CD4-positive, alpha-beta T cell treated with Interleukin-1 beta for 1 hour (primary cell): ENCODE data around the gene SLC13A3.

Source experiments
- DNase-seq, 2 donors: peaks; one replicate each; pipeline ENCODE4 v3.0.0-alpha.2; 2020 to 2022

Gene SLC13A3

GRCh38 chr20:46519471-46520068 is 131.7 kb downstream of the SLC13A3 start:
- no peak for DNase-seq

DNA sequence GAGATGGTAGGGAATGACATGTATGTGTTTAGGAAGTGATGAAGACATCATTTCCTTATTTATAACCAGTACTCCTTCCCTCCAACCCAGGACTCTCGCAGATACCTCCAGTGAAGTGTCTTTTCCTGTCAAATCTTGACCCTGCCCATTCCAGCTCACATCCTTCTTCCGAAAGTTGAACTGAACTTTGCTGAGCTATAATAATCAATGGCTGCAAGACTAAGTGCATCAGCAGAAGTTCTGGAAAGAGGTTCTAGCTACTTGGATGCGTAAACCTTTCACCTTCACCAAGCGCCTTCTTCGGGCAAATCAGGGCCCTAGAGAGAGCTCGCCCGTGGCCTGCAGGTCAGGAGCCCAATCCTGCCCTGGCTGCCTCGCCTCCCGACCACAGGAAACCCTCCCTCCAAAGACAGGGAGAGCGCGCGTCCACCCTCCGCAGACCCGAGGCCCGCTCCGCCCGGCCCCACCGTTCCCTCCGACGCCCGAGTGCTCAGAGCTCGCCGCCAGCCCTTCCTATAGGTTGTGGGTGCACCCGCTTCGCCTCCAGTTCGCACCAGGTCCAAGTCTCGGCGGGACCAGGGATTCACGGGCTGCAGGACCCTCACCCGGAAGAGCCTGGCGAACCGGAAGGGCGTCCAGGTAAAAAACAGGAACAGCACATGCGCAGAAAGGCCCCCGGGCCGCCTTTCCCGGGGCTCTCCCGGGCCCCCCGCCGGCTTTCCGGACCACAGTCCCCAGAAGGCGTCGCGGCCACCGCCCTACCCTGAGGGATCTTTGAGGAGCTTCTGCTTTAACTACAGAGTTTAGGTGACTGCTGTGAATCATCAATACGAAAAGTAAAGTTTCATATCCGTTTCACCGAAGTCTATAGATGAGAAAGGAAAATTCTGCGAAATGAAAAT is 138.1 kb downstream of the SLC13A3 start, which contains the start of gene ZNF334:
Gene ZNF334 (minus strand): TSS at position 617 of the 902 bp plus-strand sequence. CDS start 1,457 bp downstream, outside the sequence.
- no peak for DNase-seq

GRCh38 chr20:46509523-46509922 is 141.7 kb downstream of the SLC13A3 start:
- DNase-seq: no peak
